ENCODE data around the gene EIF4E2. TPM values are rescaled to one million over a fixed set of nuclear protein-coding genes. Genes with fewer than 3 reads are reported as not detected.
A peak's percentile ranks its signal among the peaks of the same experiment; 100 is the strongest.
"Not testable (repeated sequence)": the region's sequence is repeated elsewhere in the genome, so short reads cannot be mapped to it uniquely, and the experiment has no call there.

EIF4E2 gene
- total RNA-seq, 1 donor from 2014 or later = 38.1 TPM

DNA sequence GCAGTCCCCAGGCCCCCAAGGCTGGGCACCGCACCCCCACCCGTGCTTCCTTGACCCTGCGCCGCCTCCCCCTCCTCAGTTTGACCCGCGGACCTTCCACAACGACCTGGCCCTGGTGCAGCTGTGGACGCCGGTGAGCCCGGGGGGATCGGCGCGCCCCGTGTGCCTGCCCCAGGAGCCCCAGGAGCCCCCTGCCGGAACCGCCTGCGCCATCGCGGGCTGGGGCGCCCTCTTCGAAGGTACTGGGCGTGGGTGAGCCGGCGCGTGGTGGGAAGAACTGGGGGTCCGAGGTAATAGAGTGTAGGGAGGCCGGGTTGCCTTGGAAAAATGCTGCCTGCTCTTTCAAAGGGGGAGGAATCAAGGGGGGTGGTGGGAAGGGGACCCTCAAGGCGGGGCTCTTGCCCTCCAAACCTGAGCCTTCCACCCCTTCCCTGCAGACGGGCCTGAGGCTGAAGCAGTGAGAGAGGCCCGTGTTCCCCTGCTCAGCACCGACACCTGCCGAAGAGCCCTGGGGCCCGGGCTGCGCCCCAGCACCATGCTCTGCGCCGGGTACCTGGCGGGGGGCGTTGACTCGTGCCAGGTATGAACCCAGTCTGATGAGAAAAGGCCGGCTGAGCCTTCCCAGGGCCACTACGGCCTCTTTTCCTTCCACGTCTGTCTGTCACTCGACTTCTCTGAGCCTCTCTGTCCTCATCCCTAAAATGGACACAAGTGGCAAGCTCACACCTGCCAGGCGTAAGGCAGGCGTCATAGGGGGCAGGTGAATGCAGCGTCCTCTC lies 27.7 kb upstream of the EIF4E2 start:
- DNase-seq = no peak

DNA sequence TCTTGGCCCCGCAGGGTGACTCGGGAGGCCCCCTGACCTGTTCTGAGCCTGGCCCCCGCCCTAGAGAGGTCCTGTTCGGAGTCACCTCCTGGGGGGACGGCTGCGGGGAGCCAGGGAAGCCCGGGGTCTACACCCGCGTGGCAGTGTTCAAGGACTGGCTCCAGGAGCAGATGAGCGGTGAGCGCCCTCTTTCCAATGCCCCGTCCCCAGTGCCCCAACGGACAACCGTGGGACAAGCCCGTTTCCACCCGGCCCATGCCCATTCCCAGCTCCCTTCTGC lies 27.1 kb upstream of the EIF4E2 start:
- DNase-seq = no peak

DNA sequence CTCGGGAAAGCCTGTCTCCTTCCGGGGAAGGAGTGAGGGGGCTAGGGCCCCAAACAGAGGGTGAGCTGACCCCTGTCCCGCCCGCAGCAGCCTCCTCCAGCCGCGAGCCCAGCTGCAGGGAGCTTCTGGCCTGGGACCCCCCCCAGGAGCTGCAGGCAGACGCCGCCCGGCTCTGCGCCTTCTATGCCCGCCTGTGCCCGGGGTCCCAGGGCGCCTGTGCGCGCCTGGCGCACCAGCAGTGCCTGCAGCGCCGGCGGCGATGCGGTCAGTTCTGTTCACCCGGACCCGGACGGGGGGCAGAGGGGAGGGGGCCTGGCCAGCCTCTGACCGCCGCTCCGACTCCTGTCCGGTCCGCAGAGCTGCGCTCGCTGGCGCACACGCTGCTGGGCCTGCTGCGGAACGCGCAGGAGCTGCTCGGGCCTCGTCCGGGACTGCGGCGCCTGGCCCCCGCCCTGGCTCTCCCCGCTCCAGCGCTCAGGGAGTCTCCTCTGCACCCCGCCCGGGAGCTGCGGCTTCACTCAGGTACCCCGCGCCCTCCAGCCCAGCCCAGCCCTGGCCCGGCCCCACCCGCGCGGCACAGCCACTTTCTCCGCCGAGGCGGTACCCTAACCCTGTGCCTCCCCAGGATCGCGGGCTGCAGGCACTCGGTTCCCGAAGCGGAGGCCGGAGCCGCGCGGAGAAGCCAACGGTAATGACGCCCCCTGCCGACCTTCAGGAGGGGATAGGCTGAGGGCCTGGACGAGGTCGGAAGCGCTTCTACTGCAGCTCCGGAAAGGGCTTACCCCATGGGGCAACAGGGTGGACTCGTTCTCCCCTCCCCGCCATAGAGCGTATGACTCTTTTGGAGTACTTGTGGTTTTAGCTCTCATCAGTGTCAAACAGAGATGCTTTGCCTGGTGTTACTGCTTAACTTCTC lies 26.5 kb upstream of the EIF4E2 start:
- peak; percentile 19 for DNase-seq

DNA sequence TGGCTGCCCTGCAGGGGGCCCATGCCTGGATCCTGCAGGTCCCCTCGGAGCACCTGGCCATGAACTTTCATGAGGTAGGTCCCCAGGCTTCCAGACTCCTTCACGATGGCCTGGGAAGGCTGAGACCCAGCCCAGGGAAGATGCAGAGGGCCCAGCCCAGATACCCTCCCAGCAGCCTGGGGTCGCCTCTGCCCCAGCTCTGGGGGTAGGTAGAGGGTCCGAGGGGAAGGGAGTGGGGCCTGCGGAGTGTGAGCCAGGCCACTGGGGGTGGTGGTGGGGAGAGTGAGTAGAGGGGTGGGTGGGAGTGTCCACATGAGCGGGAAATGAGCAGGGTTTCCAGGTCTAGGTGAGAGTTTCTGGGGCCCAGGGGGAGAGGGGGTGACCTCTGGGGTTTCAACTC lies 25.7 kb upstream of the EIF4E2 start:
- no peak for DNase-seq

DNA sequence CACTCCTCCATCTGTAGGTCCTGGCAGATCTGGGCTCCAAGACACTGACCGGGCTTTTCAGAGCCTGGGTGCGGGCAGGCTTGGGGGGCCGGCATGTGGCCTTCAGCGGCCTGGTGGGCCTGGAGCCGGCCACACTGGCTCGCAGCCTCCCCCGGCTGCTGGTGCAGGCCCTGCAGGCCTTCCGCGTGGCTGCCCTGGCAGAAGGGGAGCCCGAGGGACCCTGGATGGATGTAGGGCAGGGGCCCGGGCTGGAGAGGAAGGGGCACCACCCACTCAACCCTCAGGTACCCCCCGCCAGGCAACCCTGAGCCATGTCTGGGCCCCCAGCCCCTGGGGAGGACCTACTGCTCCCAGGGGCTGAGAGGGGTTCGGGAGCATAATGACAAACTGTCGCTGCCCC lies 25.3 kb upstream of the EIF4E2 start:
- DNase-seq = no peak

DNA sequence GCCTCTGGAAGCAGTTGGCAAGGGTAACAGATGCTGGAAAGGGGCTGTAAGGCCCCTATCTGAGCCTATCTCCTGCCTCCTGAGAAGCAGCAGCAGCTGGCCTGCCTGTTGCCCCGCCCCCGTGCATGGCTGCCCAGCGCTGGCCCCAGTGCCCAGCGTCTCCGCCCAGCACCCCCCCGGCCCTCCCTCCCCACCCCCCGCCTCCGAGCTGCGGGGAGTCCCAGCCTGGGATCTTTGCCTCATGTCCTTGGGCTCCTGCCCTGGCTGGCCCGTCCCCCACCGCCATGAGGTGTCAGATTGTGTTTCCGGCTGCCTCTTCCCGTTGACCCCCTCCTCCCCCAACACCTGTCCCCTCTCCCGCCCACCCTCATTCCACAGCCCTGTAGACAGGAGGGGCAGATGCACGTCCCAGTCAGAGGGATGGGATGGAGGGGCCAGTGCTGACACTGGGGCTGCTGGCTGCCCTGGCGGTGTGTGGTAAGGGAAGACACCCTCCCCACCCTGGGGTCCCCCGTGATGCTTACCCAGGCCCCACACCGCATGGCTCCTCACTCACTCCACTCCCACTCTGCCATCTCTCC lies 24.6 kb upstream of the EIF4E2 start, which contains the start of gene CHRND:
Gene CHRND (plus strand): TSS at position 370 of the 581 bp plus-strand sequence. CDS start 56 bp downstream, at position 426.
- no peak for DNase-seq

DNA sequence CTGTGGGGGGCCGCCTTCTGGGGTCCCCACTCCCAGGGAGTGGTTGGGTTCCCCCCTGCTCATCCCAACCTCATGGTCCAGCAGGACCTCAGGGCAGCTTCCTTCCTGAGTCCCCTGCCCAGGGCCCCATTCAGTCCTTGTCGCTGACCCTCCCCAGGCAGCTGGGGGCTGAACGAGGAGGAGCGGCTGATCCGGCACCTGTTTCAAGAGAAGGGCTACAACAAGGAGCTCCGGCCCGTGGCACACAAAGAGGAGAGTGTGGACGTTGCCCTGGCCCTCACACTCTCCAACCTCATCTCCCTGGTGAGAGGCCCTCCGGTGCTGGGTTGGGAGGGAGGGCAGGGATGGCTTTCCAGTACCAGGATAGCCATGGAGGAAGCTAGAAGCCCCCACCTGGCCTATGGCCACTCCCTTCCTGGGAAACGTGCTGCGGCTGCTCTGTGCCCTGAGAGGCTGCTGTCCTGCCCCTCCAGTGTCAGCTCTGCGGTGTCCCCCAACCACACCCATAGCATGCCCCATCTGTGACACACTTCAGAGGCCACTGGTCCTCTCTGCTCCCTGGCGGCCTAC lies 24.0 kb upstream of the EIF4E2 start:
- DNase-seq = no peak

DNA sequence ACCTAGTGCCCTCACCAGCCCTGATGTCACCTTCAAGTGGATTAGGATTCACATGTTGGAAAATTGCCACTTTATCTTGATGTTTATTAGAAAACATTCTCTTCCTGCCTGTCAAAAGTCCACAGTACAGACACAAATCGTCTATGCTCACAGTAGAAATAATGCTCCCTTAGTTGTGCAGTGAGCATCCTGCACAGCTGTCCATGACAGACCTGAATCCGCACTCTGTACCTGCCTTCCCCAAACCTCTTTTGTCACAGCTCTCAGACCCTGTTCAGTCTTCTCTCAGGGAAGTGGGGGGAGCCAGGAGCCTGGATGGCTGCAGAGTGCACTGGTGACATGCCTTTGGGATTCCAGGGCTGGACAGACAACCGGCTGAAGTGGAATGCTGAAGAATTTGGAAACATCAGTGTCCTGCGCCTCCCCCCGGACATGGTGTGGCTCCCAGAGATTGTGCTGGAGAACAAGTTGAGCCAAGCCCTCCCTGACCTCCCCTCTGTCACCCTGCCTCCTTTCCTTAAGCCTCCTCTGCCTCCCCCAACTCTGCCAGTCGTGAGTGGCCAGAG lies 22.5 kb upstream of the EIF4E2 start:
- no peak for DNase-seq

DNA sequence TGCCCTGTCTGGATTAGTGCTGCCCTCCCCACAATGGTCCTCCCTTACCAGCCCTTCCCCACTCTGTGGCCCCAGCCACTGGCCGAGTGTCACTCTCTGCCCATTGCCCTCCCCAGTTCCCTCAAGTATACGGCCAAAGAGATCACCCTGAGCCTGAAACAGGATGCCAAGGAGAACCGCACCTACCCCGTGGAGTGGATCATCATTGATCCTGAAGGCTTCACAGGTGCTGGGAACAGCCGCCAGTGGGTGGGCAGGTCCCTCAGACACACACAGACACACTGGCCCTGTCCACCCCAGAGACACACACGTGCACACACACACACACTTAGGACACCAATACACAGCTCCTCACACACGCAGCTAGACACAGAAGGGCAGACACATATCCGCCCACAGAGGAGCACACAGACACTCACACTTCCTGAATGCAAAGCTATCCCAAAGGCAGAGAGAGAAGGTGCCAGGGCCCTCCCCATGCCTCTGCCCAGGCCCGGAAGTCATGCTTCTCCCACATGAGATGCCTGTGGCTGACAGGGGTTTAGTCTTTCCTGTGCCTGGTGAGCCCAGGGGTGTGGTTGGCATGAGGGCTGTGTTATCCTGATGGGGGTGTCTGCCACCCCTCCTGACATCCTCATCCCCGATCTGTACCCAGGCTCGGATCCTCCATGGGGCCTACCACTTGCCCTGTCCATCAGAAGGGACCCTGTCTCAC lies 21.6 kb upstream of the EIF4E2 start:
- DNase-seq = no peak

DNA sequence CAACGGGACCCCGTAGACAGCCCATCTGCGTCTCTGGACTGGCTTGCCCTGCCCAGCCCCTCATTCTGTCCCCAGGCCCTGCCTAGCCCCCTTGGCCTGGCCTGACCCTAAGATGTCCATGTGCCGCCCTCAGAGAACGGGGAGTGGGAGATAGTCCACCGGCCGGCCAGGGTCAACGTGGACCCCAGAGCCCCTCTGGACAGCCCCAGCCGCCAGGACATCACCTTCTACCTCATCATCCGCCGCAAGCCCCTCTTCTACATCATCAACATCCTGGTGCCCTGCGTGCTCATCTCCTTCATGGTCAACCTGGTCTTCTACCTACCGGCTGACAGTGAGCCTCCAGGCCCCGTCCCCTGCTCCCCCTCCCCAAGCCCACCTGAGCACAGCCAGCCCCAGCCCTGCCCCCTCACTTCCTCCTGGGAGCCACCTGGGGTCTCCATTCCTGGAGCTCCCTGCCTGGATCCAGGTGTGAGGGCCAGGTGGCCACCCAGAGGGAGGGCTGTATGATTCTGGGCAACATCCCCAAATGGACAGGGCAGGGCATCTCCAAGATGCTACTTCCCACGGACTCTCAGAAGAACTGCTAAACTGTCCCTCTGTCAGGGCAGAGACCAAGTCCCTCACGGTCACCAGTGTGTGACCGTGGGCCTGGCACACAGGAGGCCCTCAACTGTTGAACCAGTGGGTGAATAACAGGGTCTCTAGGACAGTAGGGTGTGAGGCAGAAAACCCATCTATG lies 20.5 kb upstream of the EIF4E2 start:
- DNase-seq = no peak

DNA sequence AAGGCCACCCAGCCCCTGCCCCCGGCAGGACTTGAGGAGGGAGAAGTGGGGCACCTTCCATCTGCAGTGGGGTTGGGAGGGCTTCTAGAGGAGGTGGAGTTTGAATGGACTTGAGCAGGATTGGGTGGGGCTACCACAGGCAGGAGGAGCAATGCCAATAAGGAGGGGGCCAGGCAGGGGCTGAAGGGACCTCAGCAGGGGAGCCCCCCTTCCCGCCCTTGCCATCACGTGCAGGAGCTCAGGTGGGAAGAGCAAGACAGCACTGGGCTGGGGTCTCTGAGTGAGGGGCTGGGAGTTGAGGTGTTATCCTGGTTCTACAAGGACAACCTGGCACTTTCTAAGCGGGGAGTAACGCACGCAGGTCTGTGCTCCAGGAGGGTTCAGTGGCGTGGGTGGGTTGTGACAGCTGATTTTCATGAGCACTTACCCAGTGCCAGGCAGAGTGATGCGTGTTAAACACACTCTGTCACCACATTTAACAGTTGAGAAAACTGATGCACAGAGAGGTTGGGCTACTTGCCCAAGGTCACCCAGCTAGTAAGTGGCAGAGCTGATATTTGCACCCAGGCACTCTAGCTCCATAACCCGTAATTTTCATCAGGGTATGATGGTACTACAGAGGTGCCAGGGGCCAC lies 19.7 kb upstream of the EIF4E2 start:
- DNase-seq = no peak

DNA sequence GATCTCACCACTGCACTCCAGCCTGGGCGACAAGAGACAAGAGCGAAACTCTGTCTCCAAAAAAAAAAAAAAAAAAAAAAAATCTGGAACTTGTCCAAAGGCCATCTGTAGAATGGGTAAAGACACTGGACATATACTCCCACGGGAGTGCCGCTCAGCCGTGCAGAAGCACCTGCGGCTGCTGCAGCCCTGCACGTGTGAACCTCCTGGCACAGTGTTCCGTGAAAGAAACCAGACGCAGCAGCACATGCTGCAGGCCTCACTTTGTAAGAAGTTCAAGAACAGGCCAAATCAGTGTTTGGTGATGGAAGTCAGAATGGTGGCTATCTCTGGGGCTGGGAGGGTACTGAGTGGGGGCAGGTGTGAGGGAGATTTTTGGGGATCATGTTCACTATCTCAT lies 18.1 kb upstream of the EIF4E2 start:
- DNase-seq = no peak

DNA sequence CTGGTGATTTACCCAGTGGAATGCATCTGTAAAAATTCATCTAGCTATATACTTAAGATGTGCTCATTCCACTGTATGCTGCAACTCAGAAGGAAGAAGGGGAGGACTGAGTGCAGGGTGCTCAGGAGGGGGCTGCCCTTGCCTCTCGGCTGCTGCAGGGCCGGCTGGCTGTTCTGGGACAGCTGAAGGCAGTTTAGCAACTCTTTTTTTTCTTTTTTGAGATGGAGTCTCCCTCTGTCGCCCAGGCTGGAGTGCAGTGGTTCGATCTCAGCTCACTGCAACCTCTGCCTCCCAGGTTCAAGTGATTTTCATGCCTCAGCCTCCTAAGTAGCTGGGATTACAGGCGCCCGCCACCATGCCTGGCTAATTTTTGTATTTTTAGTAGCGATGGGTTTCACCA lies 17.7 kb upstream of the EIF4E2 start:
- DNase-seq = not testable (repeated sequence)

DNA sequence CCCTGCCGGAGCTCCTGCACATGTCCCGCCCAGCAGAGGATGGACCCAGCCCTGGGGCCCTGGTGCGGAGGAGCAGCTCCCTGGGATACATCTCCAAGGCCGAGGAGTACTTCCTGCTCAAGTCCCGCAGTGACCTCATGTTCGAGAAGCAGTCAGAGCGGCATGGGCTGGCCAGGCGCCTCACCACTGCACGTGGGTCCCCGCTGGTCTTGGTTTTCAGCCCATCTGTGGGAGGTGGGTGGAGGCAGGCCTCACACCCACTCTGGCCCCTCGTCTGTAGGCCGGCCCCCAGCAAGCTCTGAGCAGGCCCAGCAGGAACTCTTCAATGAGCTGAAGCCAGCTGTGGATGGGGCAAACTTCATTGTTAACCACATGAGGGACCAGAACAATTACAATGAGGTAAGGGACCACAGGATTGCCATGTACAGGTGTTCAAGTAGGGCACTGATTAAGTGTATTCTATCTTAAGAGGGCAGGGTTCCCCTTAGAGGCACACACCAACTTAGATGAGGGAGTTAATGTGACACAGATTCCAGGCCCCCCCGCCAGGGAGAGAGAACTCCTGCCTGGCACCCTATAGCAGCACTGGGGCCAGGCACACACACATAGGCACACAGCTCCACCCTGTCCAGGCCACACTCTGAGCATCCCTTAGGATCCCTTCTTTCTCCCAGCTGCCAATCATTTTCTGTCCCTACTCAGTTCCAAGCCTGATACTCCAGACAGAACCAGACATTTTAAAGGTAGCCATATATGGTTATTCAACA lies 16.4 kb upstream of the EIF4E2 start:
- DNase-seq = no peak

DNA sequence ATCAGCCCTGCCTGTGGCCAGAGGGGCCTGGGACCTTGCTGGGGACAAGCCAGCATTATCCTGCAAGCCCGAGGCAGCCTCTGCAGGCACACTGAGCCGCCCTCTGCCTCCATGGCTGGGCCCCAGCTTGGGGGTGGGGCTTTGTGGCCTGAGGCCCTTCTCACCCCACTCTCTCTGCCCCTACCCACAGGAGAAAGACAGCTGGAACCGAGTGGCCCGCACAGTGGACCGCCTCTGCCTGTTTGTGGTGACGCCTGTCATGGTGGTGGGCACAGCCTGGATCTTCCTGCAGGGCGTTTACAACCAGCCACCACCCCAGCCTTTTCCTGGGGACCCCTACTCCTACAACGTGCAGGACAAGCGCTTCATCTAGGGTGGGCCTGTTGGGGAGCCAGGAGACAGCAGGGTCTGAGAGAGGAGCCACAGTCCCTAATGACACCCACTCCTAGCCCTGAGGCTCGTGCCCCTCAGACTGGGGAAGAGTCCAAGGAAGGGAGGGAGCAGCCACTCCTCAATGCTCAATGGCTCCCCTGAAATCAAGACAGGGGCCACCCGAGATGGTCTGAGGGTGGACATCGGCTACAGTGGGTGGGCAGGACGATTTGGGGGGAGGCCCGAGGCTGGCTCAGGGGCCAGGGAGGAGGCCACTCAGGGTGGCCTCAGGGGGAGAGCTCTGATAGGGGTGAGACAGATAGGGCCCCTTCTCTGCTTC lies 15.4 kb upstream of the EIF4E2 start:
- DNase-seq = no peak

DNA sequence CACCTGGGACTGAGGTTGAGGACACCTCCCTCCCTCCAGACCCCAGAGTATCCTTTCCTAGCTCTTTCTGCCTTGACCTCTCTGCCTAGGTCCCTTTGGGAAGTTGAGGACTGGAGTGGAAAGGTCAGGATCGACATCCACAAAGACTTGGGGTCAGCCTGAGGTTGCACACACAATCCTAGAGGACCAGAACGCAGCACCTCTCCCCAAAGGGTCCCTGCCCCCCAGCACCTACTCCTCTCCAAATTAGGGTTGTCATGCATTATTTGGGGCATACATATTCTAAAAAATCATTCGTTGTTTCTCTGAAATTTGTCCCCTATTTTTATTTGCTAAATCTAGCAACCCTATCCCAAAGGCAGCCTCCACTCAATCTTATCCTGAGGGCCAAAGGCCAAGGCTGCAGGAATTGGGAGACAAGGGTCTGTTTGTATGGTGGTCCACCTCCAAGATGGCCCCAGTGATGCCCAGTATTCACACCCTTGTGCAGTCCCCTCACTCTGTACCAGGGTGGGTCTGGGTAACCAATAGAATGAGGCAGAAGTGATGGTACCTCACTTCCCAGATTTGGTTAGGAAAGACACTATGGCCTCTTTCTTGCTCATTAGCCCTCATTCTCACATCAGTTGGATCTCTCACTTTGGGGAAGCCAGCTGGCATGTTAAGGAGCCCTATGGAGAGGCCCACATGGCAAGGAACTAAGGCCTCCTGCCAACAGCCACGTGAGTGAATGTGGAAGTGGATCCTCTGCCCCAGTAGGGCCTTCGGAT lies 14.5 kb upstream of the EIF4E2 start:
- DNase-seq = no peak

DNA sequence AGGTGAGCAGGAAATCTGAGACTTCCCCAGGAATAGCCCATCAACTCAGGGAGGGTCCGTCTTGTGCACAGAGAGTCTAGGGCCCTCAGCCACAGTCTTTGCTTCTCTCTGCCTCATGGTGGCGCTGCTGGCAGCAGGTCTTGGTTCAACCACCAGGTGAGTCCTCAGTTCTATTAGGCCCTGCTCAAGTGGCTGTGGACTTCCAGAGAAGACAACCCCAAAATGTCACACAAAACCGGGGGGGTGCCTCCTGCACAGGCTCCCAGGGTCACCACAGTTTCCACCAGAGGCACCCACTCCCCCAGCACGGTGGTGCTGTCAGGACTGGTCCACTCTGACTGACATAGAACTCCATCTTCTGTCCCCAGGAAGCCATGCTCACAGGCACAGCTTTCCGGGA lies 13.4 kb upstream of the EIF4E2 start:
- no peak for DNase-seq

DNA sequence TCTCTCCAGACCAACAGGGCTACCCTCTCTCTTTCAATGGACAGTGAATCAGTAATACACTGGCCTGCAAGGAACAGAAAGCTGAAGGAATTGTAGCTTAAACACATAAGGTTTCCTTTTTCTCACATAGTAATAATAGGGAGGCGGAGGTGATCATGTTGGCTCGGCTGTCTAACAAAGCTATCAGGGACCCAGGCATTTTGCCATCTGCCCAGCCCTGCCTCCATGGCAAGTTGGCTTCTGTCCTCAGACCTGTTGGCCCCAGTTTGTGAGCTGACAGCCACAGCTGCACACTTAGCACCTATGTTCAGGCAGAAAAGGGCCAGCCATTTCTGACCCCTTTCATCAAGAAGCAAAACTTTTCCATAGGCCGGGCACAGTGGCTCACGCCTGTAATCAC lies 13.0 kb upstream of the EIF4E2 start:
- DNase-seq = no peak

All from occipital lobe (tissue), 2 donors.